Upper lobe of left lung (tissue), 4 donors: ENCODE results near the gene AP3D1.

Experiments used
- CTCF ChIP-seq, 6 experiments: fragments of 450-650 bp in 4 of 6; fragments of 200-600 bp in 2 of 6; sonication (generic) in 2 of 6; IDR thresholded peaks; one replicate each; pipeline ENCODE4 v1.5.1; 2016 to 2019; ENCODE audit warnings: antibody characterized with exemption in 6 of 6
- POLR2A ChIP-seq, 4 donors: fragments of 450-650 bp; IDR thresholded peaks; one replicate each; pipeline ENCODE4 v1.5.1; 2016 to 2017; ENCODE audit warnings: antibody characterized with exemption in 4 of 4, mild to moderate bottlenecking in 2 of 4

- no peak for TF ChIP-seq CTCF (IDR thresholded peaks at IDR 0.05)
- TF ChIP-seq POLR2A (IDR thresholded peaks at IDR 0.05) = no peak
Measured at GRCh38 chr19:2192862-2193261, 41.5 kb upstream of the AP3D1 start.
